HG02798 (cell line): ENCODE measurements around the gene SDF2L1.
"Not testable (repeated sequence)": the region's sequence is repeated elsewhere in the genome, so short reads cannot be mapped to it uniquely, and the experiment has no call there.

Experiments used
- ATAC-seq: cut with Tn5 transposase; IDR thresholded peaks from one replicate; pipeline ENCODE4 v1.9.1; 2021; ENCODE audit warnings: mild to moderate bottlenecking; ENCODE audit not compliant: unreplicated experiment, poor library complexity

SDF2L1 gene

GRCh38 chr22:21659864-21660525 lies 17.9 kb downstream of the SDF2L1 start:
- no peak for ATAC-seq

GRCh38 chr22:21660904-21661303 lies 18.8 kb downstream of the SDF2L1 start:
- ATAC-seq: no peak

- ATAC-seq: no peak
Measured at GRCh38 chr22:21661991-21662390, 19.9 kb downstream of the SDF2L1 start.

- no peak for ATAC-seq
Measured at GRCh38 chr22:21663738-21664137, 21.6 kb downstream of the SDF2L1 start.

GRCh38 chr22:21665047-21665851 lies 23.1 kb downstream of the SDF2L1 start:
- ATAC-seq: no peak

- ATAC-seq: no peak
Measured at GRCh38 chr22:21666786-21667185, 24.7 kb downstream of the SDF2L1 start.

GRCh38 chr22:21669026-21669425 lies 26.9 kb downstream of the SDF2L1 start:
- no peak for ATAC-seq

GRCh38 chr22:21672107-21672629 lies 30.1 kb downstream of the SDF2L1 start:
- no peak for ATAC-seq

GRCh38 chr22:21673534-21674321 lies 31.6 kb downstream of the SDF2L1 start:
- ATAC-seq: no peak

- ATAC-seq: no peak
Measured at GRCh38 chr22:21674638-21675245, 32.6 kb downstream of the SDF2L1 start.

- ATAC-seq: no peak
Measured at GRCh38 chr22:21677606-21678443, 35.7 kb downstream of the SDF2L1 start.

GRCh38 chr22:21678842-21679241 lies 36.7 kb downstream of the SDF2L1 start:
- not testable (repeated sequence) for ATAC-seq

- ATAC-seq: no peak
Measured at GRCh38 chr22:21679383-21679782, 37.3 kb downstream of the SDF2L1 start.

GRCh38 chr22:21680830-21681565 lies 38.9 kb downstream of the SDF2L1 start:
- ATAC-seq: no peak

- no peak for ATAC-seq
Measured at GRCh38 chr22:21681566-21682370, 39.7 kb downstream of the SDF2L1 start.

GRCh38 chr22:21682385-21683175 lies 40.5 kb downstream of the SDF2L1 start:
- ATAC-seq: no peak

- no peak for ATAC-seq
Measured at GRCh38 chr22:21683401-21683811, 41.3 kb downstream of the SDF2L1 start.
